HG03521 (cell line): ENCODE data around the gene C14orf132.

ENCODE experiments used
- ATAC-seq: cut with Tn5 transposase; IDR thresholded peaks from one replicate; pipeline ENCODE4 v1.9.1; 2021; ENCODE audit warnings: mild to moderate bottlenecking, moderate library complexity; ENCODE audit not compliant: unreplicated experiment

The C14orf132 gene

GRCh38 chr14:96081767-96082400, 42.7 kb downstream of the C14orf132 start:
- ATAC-seq: no peak

- ATAC-seq: no peak
Observed at GRCh38 chr14:96082420-96083300, 43.5 kb downstream of the C14orf132 start.

GRCh38 chr14:96083667-96084320, 44.6 kb downstream of the C14orf132 start:
- no peak for ATAC-seq

- no peak for ATAC-seq
Observed at GRCh38 chr14:96084796-96085195, 45.6 kb downstream of the C14orf132 start.

DNA sequence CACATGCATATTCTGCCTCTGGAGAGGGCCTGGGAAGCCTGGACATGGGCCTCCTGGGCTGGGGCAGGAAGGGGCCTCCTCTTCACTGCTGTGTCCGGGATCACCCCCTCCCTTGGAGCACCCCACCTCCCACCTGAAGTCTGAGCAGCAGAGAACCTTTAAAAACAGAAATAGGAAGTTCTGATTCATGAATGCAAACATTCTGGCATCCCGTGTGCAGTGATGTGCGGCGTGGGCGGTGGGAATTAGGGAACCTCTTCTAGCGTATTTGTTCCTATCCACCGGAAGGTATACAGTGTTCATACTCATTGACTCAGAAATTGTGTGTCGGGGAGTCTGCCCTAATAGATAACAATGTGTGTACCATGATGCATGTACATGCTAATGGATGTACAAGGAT, 46.2 kb downstream of the C14orf132 start:
- no peak for ATAC-seq

GRCh38 chr14:96086032-96086431, 46.9 kb downstream of the C14orf132 start:
- ATAC-seq: no peak

- no peak for ATAC-seq
Observed at GRCh38 chr14:96086574-96087077, 47.5 kb downstream of the C14orf132 start.

DNA sequence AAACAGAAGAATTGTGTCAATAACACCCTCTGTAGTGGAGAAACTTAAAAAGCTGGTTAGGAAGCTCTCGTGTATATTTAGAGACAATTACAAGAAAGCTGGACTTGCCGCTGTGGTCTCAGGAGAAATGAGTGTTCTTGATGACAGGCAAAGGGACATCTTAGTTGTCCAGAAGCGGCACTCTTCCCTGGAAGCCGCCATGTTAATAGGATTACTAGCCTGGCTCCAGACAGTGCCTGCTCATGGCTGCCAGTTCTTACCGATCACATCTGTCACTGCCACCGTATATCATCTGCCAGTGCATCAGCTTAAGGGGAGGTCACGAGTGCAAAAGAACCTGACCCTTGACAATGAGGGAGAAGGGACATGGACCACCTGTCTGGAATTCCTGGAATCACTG, 48.9 kb downstream of the C14orf132 start:
- no peak for ATAC-seq

DNA sequence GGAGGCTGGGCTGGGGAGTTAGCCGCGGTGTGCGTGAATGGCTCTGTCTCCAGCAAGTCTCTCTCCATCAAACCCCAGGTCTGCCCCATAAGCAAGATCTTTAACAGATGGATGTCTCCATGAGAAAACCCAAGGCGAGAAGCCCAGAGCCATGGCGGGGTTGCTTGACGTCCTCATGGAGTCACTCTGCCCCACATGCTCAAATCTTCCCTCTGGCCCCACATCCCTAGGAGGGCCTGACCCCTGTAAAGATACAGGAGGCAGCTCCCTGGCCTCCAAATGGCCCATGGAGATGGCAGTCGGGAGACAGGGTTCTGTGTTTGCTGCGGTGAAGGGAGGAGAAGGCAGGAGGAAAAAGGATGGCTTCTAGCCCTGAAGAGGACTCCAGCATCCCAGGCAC, 49.3 kb downstream of the C14orf132 start:
- ATAC-seq: no peak

GRCh38 chr14:96088911-96089310, 49.7 kb downstream of the C14orf132 start:
- ATAC-seq: no peak

DNA sequence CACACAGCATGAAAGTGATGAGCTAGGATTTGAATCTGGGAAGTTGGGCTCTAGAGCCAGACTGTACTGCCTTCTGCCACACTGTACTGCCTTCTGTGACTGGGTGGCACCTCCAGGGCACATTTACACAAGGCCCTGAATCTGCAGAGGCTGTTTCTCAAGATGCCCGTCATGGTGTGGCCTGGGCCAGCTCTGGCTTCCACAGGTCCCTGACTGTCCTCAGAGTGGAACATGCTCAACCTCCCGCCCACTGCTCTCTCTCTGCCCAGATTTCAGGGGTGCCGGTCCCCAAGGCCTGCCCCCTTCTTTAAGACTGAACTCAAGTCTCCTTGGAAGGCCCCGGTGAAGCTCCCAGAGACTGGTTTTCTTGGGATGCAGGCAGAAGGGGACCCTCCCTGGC, 50.2 kb downstream of the C14orf132 start:
- ATAC-seq: no peak

DNA sequence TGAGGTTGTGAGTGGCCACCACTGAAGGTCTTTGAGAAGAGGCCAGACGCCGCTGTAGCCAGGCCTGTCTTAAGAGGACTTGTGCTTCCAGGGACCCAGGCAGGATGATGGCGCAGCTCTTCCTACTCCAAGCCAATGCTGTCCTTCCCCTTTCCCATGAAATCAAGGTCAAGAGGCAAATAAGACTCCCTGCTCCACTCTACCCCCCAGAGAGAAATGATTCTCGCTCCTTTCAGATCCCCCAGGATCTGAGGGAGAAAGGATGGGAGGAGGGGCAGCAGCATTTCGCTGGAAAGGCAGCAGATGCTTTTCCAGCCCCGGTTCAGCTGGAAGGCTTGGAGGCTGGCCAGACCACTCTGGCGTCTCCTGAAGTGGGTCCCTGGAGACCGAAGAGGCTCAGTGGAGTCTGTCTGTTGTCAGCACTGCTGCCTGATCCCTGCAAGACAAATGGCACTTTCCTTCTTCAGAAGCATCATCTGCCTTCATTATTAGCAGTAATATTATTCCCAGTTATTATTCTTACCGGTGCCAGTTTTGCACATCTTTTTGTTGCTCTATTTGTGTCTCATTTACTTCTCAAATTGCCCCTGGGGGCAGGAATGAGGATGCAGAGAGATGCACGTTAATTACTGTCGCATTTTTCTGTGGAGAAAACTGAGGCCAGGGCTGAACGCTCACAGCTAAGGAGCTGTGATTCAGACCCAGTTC, 51.4 kb downstream of the C14orf132 start:
- ATAC-seq: no peak

- ATAC-seq: no peak
Observed at GRCh38 chr14:96091149-96091693, 52.1 kb downstream of the C14orf132 start.

GRCh38 chr14:96091941-96092411, 52.8 kb downstream of the C14orf132 start:
- no peak for ATAC-seq

DNA sequence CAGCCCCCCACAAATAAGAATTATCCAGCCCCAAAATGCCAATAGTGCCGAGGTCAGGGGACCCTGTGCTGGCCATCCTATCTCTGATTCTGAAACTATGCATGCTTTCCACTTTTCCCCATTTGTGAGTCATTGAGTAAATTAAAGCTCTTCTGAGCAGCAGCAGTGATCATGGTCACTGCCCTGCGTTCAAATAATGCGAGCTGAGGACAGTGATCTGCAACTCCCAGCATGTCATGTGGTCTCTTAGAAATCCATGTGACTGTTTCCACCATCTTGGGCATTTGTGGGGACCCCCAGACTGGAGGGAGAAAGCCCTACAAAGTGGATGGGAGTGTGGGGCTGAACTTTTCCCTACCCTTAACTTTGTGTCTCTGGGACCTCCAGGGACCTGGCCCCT, 53.8 kb downstream of the C14orf132 start:
- ATAC-seq: no peak

GRCh38 chr14:96094211-96094610, 55.0 kb downstream of the C14orf132 start:
- ATAC-seq: no peak

GRCh38 chr14:96094656-96095055, 55.5 kb downstream of the C14orf132 start:
- ATAC-seq: no peak

GRCh38 chr14:96095058-96095457, 55.9 kb downstream of the C14orf132 start:
- no peak for ATAC-seq

GRCh38 chr14:96095581-96096476, 56.7 kb downstream of the C14orf132 start:
- no peak for ATAC-seq
